Measurements from ENCODE around the gene POR.

POR gene

GRCh38 chr7:76008156-76008687 is 93.3 kb downstream of the POR start:
- Histone ChIP-seq H3K36me3 (ENCODE audit: insufficient read depth, low read length) (peaks cover 20% of the 10 kb centered on the region), H3K9ac (ENCODE audit: low read length) (no peak overlapping the region), H3F3A (ENCODE audit: insufficient read depth, low read length) (no peaks in the 10 kb centered on the region), H3K4me3 (ENCODE audit: low read depth, low read length, poor library complexity, severe bottlenecking) (no peak overlapping the region), H3K27me3 (ENCODE audit: insufficient read depth, low read length) (no peaks in the 10 kb centered on the region), H3K79me2 (ENCODE audit: insufficient read depth, low read length) (no peaks in the 10 kb centered on the region), H3K4me1 (ENCODE audit: insufficient read depth, low read length, severe bottlenecking) (no peaks in the 10 kb centered on the region), H3K9me3 (ENCODE audit: low read length) (no peaks in the 10 kb centered on the region), H4K20me1 (ENCODE audit: insufficient read depth, low read length) (no peaks in the 10 kb centered on the region), H3K4me2 (ENCODE audit: low read length) (no peak overlapping the region), H3K27ac (ENCODE audit: low read depth, low read length, poor library complexity, severe bottlenecking) (no peak overlapping the region), H3K9me2 (ENCODE audit: low read depth, low read length) (no peaks in the 10 kb centered on the region), H2AFZ (ENCODE audit: low read length) (no peak overlapping the region)
- TF ChIP-seq, protein P1, sequence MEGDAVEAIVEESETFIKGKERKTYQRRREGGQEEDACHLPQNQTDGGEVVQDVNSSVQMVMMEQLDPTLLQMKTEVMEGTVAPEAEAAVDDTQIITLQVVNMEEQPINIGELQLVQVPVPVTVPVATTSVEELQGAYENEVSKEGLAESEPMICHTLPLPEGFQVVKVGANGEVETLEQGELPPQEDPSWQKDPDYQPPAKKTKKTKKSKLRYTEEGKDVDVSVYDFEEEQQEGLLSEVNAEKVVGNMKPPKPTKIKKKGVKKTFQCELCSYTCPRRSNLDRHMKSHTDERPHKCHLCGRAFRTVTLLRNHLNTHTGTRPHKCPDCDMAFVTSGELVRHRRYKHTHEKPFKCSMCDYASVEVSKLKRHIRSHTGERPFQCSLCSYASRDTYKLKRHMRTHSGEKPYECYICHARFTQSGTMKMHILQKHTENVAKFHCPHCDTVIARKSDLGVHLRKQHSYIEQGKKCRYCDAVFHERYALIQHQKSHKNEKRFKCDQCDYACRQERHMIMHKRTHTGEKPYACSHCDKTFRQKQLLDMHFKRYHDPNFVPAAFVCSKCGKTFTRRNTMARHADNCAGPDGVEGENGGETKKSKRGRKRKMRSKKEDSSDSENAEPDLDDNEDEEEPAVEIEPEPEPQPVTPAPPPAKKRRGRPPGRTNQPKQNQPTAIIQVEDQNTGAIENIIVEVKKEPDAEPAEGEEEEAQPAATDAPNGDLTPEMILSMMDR (IDR thresholded peaks at IDR 0.05; ENCODE audit: low read length): no peak
- no peak for TF ChIP-seq EZH2 (IDR thresholded peaks at IDR 0.05; ENCODE audit: borderline replicate concordance, low read length)

DNA sequence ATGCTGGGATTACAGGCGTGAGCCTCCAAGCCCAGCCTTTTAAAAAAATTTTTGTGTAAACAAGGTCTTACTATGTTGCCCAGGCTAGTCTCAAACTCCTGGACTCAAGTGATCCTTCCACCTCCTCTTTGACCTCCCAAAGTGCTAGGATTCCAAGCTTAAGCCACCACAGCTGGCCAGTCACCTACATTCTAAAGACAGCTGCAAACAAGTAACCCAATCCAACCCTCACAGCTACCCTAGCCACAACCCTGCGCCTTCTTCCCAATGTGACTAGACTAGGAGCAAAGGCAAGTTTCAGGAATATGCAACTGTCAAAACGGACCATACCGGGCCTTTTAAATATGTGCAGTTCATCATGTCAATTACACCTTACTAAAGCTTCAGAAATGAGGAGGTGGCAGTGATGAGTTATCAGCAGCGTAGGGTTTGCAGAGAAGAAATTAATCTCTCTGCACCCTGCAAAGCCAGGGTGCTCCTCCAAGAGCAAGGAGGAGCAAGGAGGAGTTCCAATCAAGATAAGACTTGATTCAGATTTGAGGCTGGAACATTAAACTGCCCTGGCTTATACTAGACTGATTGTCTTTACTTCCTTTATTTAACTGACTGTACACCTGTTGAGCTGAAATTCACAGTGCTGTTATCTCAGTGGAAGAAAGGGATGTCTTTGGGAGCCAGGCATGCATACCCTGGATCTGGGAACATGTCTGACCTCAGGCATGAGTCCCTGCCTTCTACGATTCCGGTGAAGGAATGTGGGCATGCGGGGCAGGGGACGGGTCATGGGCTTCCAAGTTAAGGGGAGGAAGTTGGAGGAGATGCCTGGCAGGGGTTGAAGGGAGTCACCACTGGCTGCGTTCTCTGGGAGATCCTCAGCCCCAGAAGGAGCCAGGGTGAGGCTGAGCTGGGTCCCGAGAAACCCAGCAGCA is 95.0 kb downstream of the POR start:
- H3K9ac ChIP-seq (ENCODE audit: low read length): no peak overlapping the region
- no peak overlapping the region for H3K4me2 ChIP-seq (ENCODE audit: low read length)
- H3K27me3 ChIP-seq (ENCODE audit: insufficient read depth, low read length): no peaks in the 10 kb centered on the region
- H3K27ac ChIP-seq (ENCODE audit: low read depth, low read length, poor library complexity, severe bottlenecking): no peak overlapping the region
- no peaks in the 10 kb centered on the region for H3K4me1 ChIP-seq (ENCODE audit: insufficient read depth, low read length, severe bottlenecking)
- H2AFZ ChIP-seq (ENCODE audit: low read length): no peak overlapping the region
- TF ChIP-seq EZH2 (IDR thresholded peaks at IDR 0.05; ENCODE audit: borderline replicate concordance, low read length): no peak
- no peaks in the 10 kb centered on the region for H3K79me2 ChIP-seq (ENCODE audit: insufficient read depth, low read length)
- no peaks in the 10 kb centered on the region for H3K9me2 ChIP-seq (ENCODE audit: low read depth, low read length)
- H3K36me3 ChIP-seq (ENCODE audit: insufficient read depth, low read length): peaks cover 16% of the 10 kb centered on the region; the same call in 1 of the 2 replicates
- no peak overlapping the region for H3K4me3 ChIP-seq (ENCODE audit: low read depth, low read length, poor library complexity, severe bottlenecking)
- H4K20me1 ChIP-seq (ENCODE audit: insufficient read depth, low read length): no peaks in the 10 kb centered on the region
- H3F3A ChIP-seq (ENCODE audit: insufficient read depth, low read length): no peaks in the 10 kb centered on the region
- no peaks in the 10 kb centered on the region for H3K9me3 ChIP-seq (ENCODE audit: low read length)

DNA sequence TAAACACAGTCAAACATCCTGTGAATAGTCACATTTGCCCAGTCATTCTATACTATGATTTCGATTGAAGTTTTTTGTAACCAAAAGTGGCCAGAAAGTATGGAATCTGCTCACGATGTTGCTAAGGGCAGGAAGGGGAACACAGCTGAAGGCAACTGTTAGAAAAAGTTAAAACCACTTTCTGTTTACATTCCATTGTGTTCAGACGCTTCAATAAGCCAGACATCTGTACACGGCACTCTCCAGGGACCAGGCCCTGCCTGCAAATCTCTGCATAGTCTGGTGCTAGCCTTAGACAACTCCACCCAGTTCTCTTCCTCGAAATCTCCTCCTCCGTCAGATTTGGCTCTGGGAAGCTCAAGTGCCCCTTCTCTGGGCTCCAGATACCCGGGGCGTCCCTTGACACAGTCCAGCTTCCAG is 96.5 kb downstream of the POR start:
- Histone ChIP-seq H3K9me2 (ENCODE audit: low read depth, low read length) (no peaks in the 10 kb centered on the region), H3K4me1 (ENCODE audit: insufficient read depth, low read length, severe bottlenecking) (no peaks in the 10 kb centered on the region), H3K4me3 (ENCODE audit: low read depth, low read length, poor library complexity, severe bottlenecking) (no peak overlapping the region), H4K20me1 (ENCODE audit: insufficient read depth, low read length) (no peaks in the 10 kb centered on the region), H3K27ac (ENCODE audit: low read depth, low read length, poor library complexity, severe bottlenecking) (no peak overlapping the region), H2AFZ (ENCODE audit: low read length) (no peak overlapping the region), H3K79me2 (ENCODE audit: insufficient read depth, low read length) (no peaks in the 10 kb centered on the region), H3K4me2 (ENCODE audit: low read length) (no peak overlapping the region), H3K36me3 (ENCODE audit: insufficient read depth, low read length) (peaks cover 14% of the 10 kb centered on the region), H3K9ac (ENCODE audit: low read length) (no peak overlapping the region), H3K27me3 (ENCODE audit: insufficient read depth, low read length) (no peaks in the 10 kb centered on the region), H3F3A (ENCODE audit: insufficient read depth, low read length) (no peaks in the 10 kb centered on the region), H3K9me3 (ENCODE audit: low read length) (no peaks in the 10 kb centered on the region)
- TF ChIP-seq, protein P1 (IDR thresholded peaks at IDR 0.05; ENCODE audit: low read length): no peak
- no peak for TF ChIP-seq EZH2 (IDR thresholded peaks at IDR 0.05; ENCODE audit: borderline replicate concordance, low read length)

All from OCI-LY1 (cell line).